HG03460 (cell line): ENCODE data around the gene CLTA.

Experiments
- ATAC-seq: cut with Tn5 transposase; IDR thresholded peaks from one replicate; pipeline ENCODE4 v1.9.1; 2021; ENCODE audit not compliant: unreplicated experiment

Gene CLTA

GRCh38 chr9:36188212-36188611, 2.5 kb upstream of the CLTA start:
- no peak for ATAC-seq

- ATAC-seq = no peak
Measured at GRCh38 chr9:36189976-36190375, 745 bp upstream of the CLTA start.

- ATAC-seq = peak; percentile 26
Measured at GRCh38 chr9:36191290-36191645, 547 bp downstream of the CLTA start.

GRCh38 chr9:36191686-36192085, 965 bp downstream of the CLTA start:
- ATAC-seq = no peak

- ATAC-seq = no peak
Measured at GRCh38 chr9:36192196-36192595, 1.5 kb downstream of the CLTA start.

- no peak for ATAC-seq
Measured at GRCh38 chr9:36193023-36193422, 2.3 kb downstream of the CLTA start.

GRCh38 chr9:36194326-36195000, 3.7 kb downstream of the CLTA start:
- no peak for ATAC-seq

GRCh38 chr9:36204906-36205547, 14.3 kb downstream of the CLTA start:
- no peak for ATAC-seq

- no peak for ATAC-seq
Measured at GRCh38 chr9:36207016-36207415, 16.3 kb downstream of the CLTA start.

GRCh38 chr9:36207546-36208012, 16.9 kb downstream of the CLTA start:
- no peak for ATAC-seq

GRCh38 chr9:36208521-36209253, 18.0 kb downstream of the CLTA start:
- no peak for ATAC-seq

GRCh38 chr9:36210722-36211121, 20.0 kb downstream of the CLTA start:
- no peak for ATAC-seq

GRCh38 chr9:36211510-36211909, 20.8 kb downstream of the CLTA start:
- no peak for ATAC-seq

- no peak for ATAC-seq
Measured at GRCh38 chr9:36213387-36213786, 22.7 kb downstream of the CLTA start.

- ATAC-seq = no peak
Measured at GRCh38 chr9:36213989-36214388, 23.3 kb downstream of the CLTA start.

- ATAC-seq = no peak
Measured at GRCh38 chr9:36214571-36214970, 23.9 kb downstream of the CLTA start.

- no peak for ATAC-seq
Measured at GRCh38 chr9:36217256-36217968, 26.7 kb downstream of the CLTA start.

- no peak for ATAC-seq
Measured at GRCh38 chr9:36218011-36218410, 27.3 kb downstream of the CLTA start.

GRCh38 chr9:36218411-36218901, 27.7 kb downstream of the CLTA start:
- no peak for ATAC-seq

- ATAC-seq = no peak
Measured at GRCh38 chr9:36221667-36222066, 30.9 kb downstream of the CLTA start.

GRCh38 chr9:36222449-36222848, 31.7 kb downstream of the CLTA start:
- ATAC-seq = no peak
